ENCODE measurements around the gene SPATA31D4.
"Not testable (repeated sequence)": the region's sequence is repeated elsewhere in the genome, so short reads cannot be mapped to it uniquely, and the experiment has no call there.

Gene SPATA31D4

GRCh38 chr9:81928305-81928704 is at the start of gene SPATA31D4:
TSS of gene SPATA31D4 (plus strand) at chr9:81928428. CDS start at chr9:81928514, 86 bp downstream.
- DNase-seq (ENCODE audit: low spot score): not testable (repeated sequence)

- DNase-seq (ENCODE audit: low spot score): no peak
Measured at GRCh38 chr9:81878530-81878929, 49.7 kb upstream of the SPATA31D4 start.

GRCh38 chr9:81879501-81879916 is 48.7 kb upstream of the SPATA31D4 start:
- no peak for DNase-seq (ENCODE audit: low spot score)

GRCh38 chr9:81885602-81886001 is 42.6 kb upstream of the SPATA31D4 start:
- DNase-seq (ENCODE audit: low spot score): no peak

GRCh38 chr9:81886665-81887064 is 41.6 kb upstream of the SPATA31D4 start:
- no peak for DNase-seq (ENCODE audit: low spot score)

- DNase-seq (ENCODE audit: low spot score): no peak
Measured at GRCh38 chr9:81890104-81890503, 38.1 kb upstream of the SPATA31D4 start.

GRCh38 chr9:81892440-81892839 is 35.8 kb upstream of the SPATA31D4 start:
- no peak for DNase-seq (ENCODE audit: low spot score)

- no peak for DNase-seq (ENCODE audit: low spot score)
Measured at GRCh38 chr9:81893929-81894328, 34.3 kb upstream of the SPATA31D4 start.

- DNase-seq (ENCODE audit: low spot score): no peak
Measured at GRCh38 chr9:81894891-81895290, 33.3 kb upstream of the SPATA31D4 start.

GRCh38 chr9:81896070-81896469 is 32.2 kb upstream of the SPATA31D4 start:
- DNase-seq (ENCODE audit: low spot score): no peak

GRCh38 chr9:81898851-81899250 is 29.4 kb upstream of the SPATA31D4 start:
- DNase-seq (ENCODE audit: low spot score): no peak

GRCh38 chr9:81902196-81902595 is 26.0 kb upstream of the SPATA31D4 start:
- DNase-seq (ENCODE audit: low spot score): no peak

- no peak for DNase-seq (ENCODE audit: low spot score)
Measured at GRCh38 chr9:81902626-81903025, 25.6 kb upstream of the SPATA31D4 start.

- no peak for DNase-seq (ENCODE audit: low spot score)
Measured at GRCh38 chr9:81906671-81907070, 21.6 kb upstream of the SPATA31D4 start.

GRCh38 chr9:81912135-81912534 is 16.1 kb upstream of the SPATA31D4 start:
- DNase-seq (ENCODE audit: low spot score): no peak

- no peak for DNase-seq (ENCODE audit: low spot score)
Measured at GRCh38 chr9:81915801-81916505, 12.3 kb upstream of the SPATA31D4 start.

- DNase-seq (ENCODE audit: low spot score): not testable (repeated sequence)
Measured at GRCh38 chr9:81918507-81918906, 9.7 kb upstream of the SPATA31D4 start.

- DNase-seq (ENCODE audit: low spot score): not testable (repeated sequence)
Measured at GRCh38 chr9:81930147-81930546, 1.9 kb downstream of the SPATA31D4 start.

- DNase-seq (ENCODE audit: low spot score): not testable (repeated sequence)
Measured at GRCh38 chr9:81933547-81933946, 5.3 kb downstream of the SPATA31D4 start.

- DNase-seq (ENCODE audit: low spot score): not testable (repeated sequence)
Measured at GRCh38 chr9:81943393-81943792, 15.2 kb downstream of the SPATA31D4 start, which contains the start of gene SPATA31D3. TSS of gene SPATA31D3 (plus strand) at chr9:81943500. CDS start at chr9:81943586, 86 bp downstream.

GRCh38 chr9:81948650-81949049 is 20.4 kb downstream of the SPATA31D4 start:
- DNase-seq (ENCODE audit: low spot score): not testable (repeated sequence)

- DNase-seq (ENCODE audit: low spot score): no peak
Measured at GRCh38 chr9:81953096-81953495, 24.9 kb downstream of the SPATA31D4 start.

GRCh38 chr9:81955625-81956024 is 27.4 kb downstream of the SPATA31D4 start:
- no peak for DNase-seq (ENCODE audit: low spot score)
